HCT116 (cell line): Measurements from ENCODE around the gene TANGO6. TPM values are rescaled to one million over a fixed set of nuclear protein-coding genes. Genes with fewer than 3 reads are reported as not detected.

ENCODE experiments used
- ATAC-seq: fragments of 200-7000 bp; cut with Tn5 transposase; 2 replicates; pipeline ENCODE4 v1.9.1; 2020; ENCODE audit warnings: mild to moderate bottlenecking, moderate library complexity
- BruUV-seq: library from RNA; stranded (reverse); fragments of 400-500 nt; replicated peaks from 2 replicates; lab custom pipeline; 2021; lab: Mats Ljungman, UMichigan
- CTCF ChIA-PET: fragments of 300-600 bp; sonication (Branson Sonifier 250); formaldehyde crosslinking; loops from one replicate; lab custom pipeline; 2021; ENCODE audit warnings: antibody characterized with exemption; lab: Charles Lee
- POLR2A ChIA-PET: fragments of 300-600, 350-600 bp; sonication (Branson Sonifier 250); formaldehyde crosslinking; loops from one replicate; lab custom pipeline; 2021; ENCODE audit warnings: antibody characterized with exemption; lab: Charles Lee
- RAD21 ChIA-PET, 2 experiments: fragments of 300-600 bp; sonication (Branson Sonifier 250); formaldehyde crosslinking; loops; one replicate each; lab custom pipeline; 2023; ENCODE audit warnings: low total read pairs in 2 of 2; ENCODE audit not compliant: uncharacterized antibody in 2 of 2, unreplicated experiment in 2 of 2, low non-redundant PET in 1 of 2; lab: Charles Lee
- DNase-seq: peaks from one replicate; pipeline ENCODE4 v3.0.0-alpha.2; 2010; ENCODE audit warnings: low read depth, low spot score
- H2AFZ ChIP-seq: fragments of 200-600 bp; shearing (Covaris generic), sonication (generic); 2 replicates; pipeline ENCODE4 v1.6.1; 2017; ENCODE audit warnings: low read depth, mixed run types, mixed read lengths, antibody characterized with exemption, low read length; ENCODE audit not compliant: poor library complexity, severe bottlenecking
- H3K27ac ChIP-seq: 2 replicates; pipeline ENCODE4 v1.5.1; 2012; ENCODE audit warnings: low read depth, low read length
- H3K27me3 ChIP-seq: fragments of 200-600 bp; sonication (generic); 2 replicates; pipeline ENCODE4 v1.6.1; 2016; ENCODE audit warnings: mixed run types, low read length, mixed read lengths; ENCODE audit not compliant: insufficient read depth
- H3K36me3 ChIP-seq, 2 experiments: fragments of 200-500 bp in 1 of 2; fragments of 200-600 bp in 1 of 2; sonication (Bioruptor generic) in 1 of 2; sonication (generic) in 1 of 2; 2 replicates each; pipeline versions ENCODE4 v1.5.1 to v1.6.1; 2014 to 2016; ENCODE audit warnings: low read length in 2 of 2, inconsistent platforms in 1 of 2, mixed read lengths in 1 of 2, mixed run types in 1 of 2; ENCODE audit not compliant: insufficient read depth in 2 of 2, control insufficient read depth in 1 of 2
- H3K4me1 ChIP-seq, 2 experiments: fragments of 200-600 bp in 1 of 2; sonication (generic) in 1 of 2; 2 replicates each; pipeline versions ENCODE4 v1.5.1 to v1.6.1; 2012 to 2017; ENCODE audit warnings: low read length in 2 of 2, inconsistent platforms in 1 of 2, mild to moderate bottlenecking in 1 of 2, mixed read lengths in 1 of 2, mixed run types in 1 of 2, moderate library complexity in 1 of 2; ENCODE audit not compliant: insufficient read depth in 2 of 2, control insufficient read depth in 1 of 2
- H3K4me2 ChIP-seq: fragments of 200-600 bp; sonication (generic); 2 replicates; pipeline ENCODE4 v1.6.1; 2017; ENCODE audit warnings: mixed run types, low read length, mixed read lengths
- H3K4me3 ChIP-seq, 2 experiments: fragments of 200-600 bp in 1 of 2; sonication (generic) in 1 of 2; replicated peaks in 1 of 2; 2 replicates each; pipeline ENCODE4 v1.5.1; 2011 to 2016; ENCODE audit warnings: low read length in 2 of 2, control low read depth in 1 of 2, low read depth in 1 of 2, mild to moderate bottlenecking in 1 of 2, mixed read lengths in 1 of 2, mixed run types in 1 of 2
- H3K79me2 ChIP-seq: fragments of 200-600 bp; sonication (generic); 2 replicates; pipeline ENCODE4 v1.6.1; 2017; ENCODE audit warnings: mild to moderate bottlenecking, mixed run types, low read length, moderate library complexity, mixed read lengths; ENCODE audit not compliant: insufficient read depth
- H3K9ac ChIP-seq: fragments of 200-600 bp; sonication (generic); 2 replicates; pipeline ENCODE4 v1.6.1; 2016; ENCODE audit warnings: low read length, mixed read lengths
- H3K9me2 ChIP-seq: fragments of 200-600 bp; sonication (generic), shearing (Covaris generic); 2 replicates; pipeline ENCODE4 v1.6.1; 2017; ENCODE audit warnings: mixed run types, mild to moderate bottlenecking, moderate library complexity; ENCODE audit not compliant: insufficient read depth
- H3K9me3 ChIP-seq, 2 experiments: fragments of 200-500 bp in 1 of 2; fragments of 200-600 bp in 1 of 2; sonication (Bioruptor generic) in 1 of 2; sonication (generic) in 1 of 2; 2 replicates each; pipeline ENCODE4 v1.6.1; 2014 to 2017; ENCODE audit warnings: low read length in 2 of 2, mixed read lengths in 2 of 2, inconsistent platforms in 1 of 2, low read depth in 1 of 2, mild to moderate bottlenecking in 1 of 2, mixed run types in 1 of 2, moderate library complexity in 1 of 2; ENCODE audit not compliant: control insufficient read depth in 1 of 2, insufficient read depth in 1 of 2
- H4K20me1 ChIP-seq: fragments of 200-600 bp; sonication (generic), shearing (Covaris generic); 2 replicates; pipeline ENCODE4 v1.6.1; 2017; ENCODE audit warnings: mixed run types, mild to moderate bottlenecking, moderate library complexity; ENCODE audit not compliant: insufficient read depth
- CBX3 ChIP-seq: IDR thresholded peaks from 2 replicates; pipeline ENCODE4 v1.6.1; 2012; ENCODE audit warnings: low read depth
- EGR1 ChIP-seq: IDR thresholded peaks from 2 replicates; pipeline ENCODE4 v1.6.1; 2012; ENCODE audit warnings: low read depth
- EZH2 ChIP-seq: fragments of 200-600 bp; sonication (generic); IDR thresholded peaks from 2 replicates; pipeline ENCODE4 v1.6.1; 2017; ENCODE audit warnings: antibody characterized with exemption, mixed run types
- EZH2phosphoT487 ChIP-seq: fragments of 200-600 bp; IDR thresholded peaks from 2 replicates; pipeline ENCODE4 v1.6.1; 2018; ENCODE audit warnings: antibody characterized with exemption, borderline replicate concordance
- FOSL1 ChIP-seq: IDR thresholded peaks from 2 replicates; pipeline ENCODE4 v1.6.1; 2012; ENCODE audit warnings: low read depth
- JUND ChIP-seq: IDR thresholded peaks from 2 replicates; pipeline ENCODE4 v1.6.1; 2012
- POLR2AphosphoS5 ChIP-seq: IDR thresholded peaks from 2 replicates; pipeline ENCODE4 v1.6.1; 2011; ENCODE audit warnings: mild to moderate bottlenecking, low read depth, low read length, moderate library complexity
- RAD21 ChIP-seq: IDR thresholded peaks from 2 replicates; pipeline ENCODE4 v1.6.1; 2012; ENCODE audit warnings: low read depth, mild to moderate bottlenecking
- SP1 ChIP-seq: IDR thresholded peaks from 2 replicates; pipeline ENCODE4 v1.6.1; 2012; ENCODE audit warnings: low read depth
- SRF ChIP-seq: IDR thresholded peaks from 2 replicates; pipeline ENCODE4 v1.6.1; 2012; ENCODE audit warnings: low read depth
- TCF7L2 ChIP-seq: IDR thresholded peaks from 2 replicates; pipeline ENCODE4 v1.7.0; 2011; ENCODE audit warnings: borderline replicate concordance, inconsistent platforms; ENCODE audit not compliant: insufficient read depth, insufficient read length; ENCODE audit errors: extremely low read depth
- YY1 ChIP-seq: IDR thresholded peaks from 2 replicates; pipeline ENCODE4 v1.6.1; 2011; ENCODE audit warnings: low read length, low read depth, moderate library complexity, mild to moderate bottlenecking; ENCODE audit not compliant: insufficient replicate concordance; ENCODE audit errors: extremely low read depth
- ZFX ChIP-seq: fragments of 450-650 bp; IDR thresholded peaks from 2 replicates; pipeline ENCODE4 v1.6.1; 2017
- ZNF274 ChIP-seq: fragments of 200-500 bp; sonication (Bioruptor generic); IDR thresholded peaks from 2 replicates; pipeline ENCODE4 v1.6.1; 2014; ENCODE audit warnings: mild to moderate bottlenecking, low read depth, low read length, inconsistent platforms
- intact Hi-C: fragments of 100-400 bp; cut with micrococcal nuclease; formaldehyde crosslinking; loops from 2 replicates; pipeline ENCODE4 v1.10.0; 2022
- total RNA-seq: library from RNA; stranded (reverse); gene quantifications from one replicate; pipeline ENCODE4 v1.2.1, GENCODE V29; 2021; ENCODE audit not compliant: unreplicated experiment
- TF ChIP-seq, protein P1 (sequence below): IDR thresholded peaks from 2 replicates; pipeline ENCODE4 v1.6.1; 2012; ENCODE audit warnings: low read depth
- TF ChIP-seq, protein P2 (sequence below): IDR thresholded peaks from 2 replicates; pipeline ENCODE4 v1.6.1; 2012
- TF ChIP-seq, protein P3 (sequence below): IDR thresholded peaks from 2 replicates; pipeline ENCODE4 v1.6.1; 2011; ENCODE audit warnings: mild to moderate bottlenecking, low read length, moderate library complexity; ENCODE audit not compliant: insufficient replicate concordance; ENCODE audit errors: extremely low read depth
- TF ChIP-seq, protein P4 (sequence below): IDR thresholded peaks from 2 replicates; pipeline ENCODE4 v1.6.1; 2012

TANGO6 gene
- total RNA-seq, 1 experiment from 2014 or later = 16.4 TPM

DNA sequence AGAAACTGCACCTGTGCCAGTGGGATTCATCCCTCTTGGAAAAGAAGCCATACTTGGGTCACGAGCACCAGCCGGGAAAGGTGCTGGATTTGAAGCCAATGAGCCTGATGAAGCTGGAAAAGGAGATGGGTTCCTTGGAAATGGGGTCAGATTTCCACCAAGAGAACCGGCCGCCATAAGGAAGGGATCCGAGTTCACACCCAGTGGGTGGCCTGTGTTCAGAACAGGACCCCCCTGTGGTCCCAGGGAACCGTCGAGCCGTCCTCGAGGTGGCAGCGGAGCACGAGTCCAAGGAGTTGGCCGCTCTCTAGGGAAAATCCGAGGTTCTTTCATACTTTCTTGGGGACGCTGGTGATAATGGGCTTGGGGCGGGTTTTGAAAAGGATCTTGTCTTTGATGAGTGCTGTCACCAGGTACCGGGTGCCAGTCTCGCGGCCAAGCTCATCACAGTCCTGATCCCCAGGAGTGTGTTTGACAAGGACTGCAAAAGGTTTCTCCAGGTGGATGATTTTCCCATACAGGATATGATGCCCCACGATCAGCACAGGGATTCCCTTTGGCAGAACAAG is 276.8 kb downstream of the TANGO6 start:
- Histone ChIP-seq H3K36me3 (peaks cover 31 to 64% of the 10 kb centered on the region in 2 experiments), H3K4me3 (no peak overlapping the region), H4K20me1 (peaks cover 11% of the 10 kb centered on the region; the same call in 1 of the 2 replicates), H2AFZ (no peak overlapping the region), H3K4me2 (no peak overlapping the region), H3K9me3 (no peaks in the 10 kb centered on the region), H3K79me2 (peaks cover 57% of the 10 kb centered on the region), H3K9ac (no peak overlapping the region), H3K27ac (no peak overlapping the region), H3K9me2 (no peaks in the 10 kb centered on the region), H3K27me3 (no peaks in the 10 kb centered on the region), H3K4me1 (peaks cover 0 to 10% of the 10 kb centered on the region in 2 experiments; a peak in 2 of 4 replicates)
- ChIA-PET CTCF (no interaction called here), POLR2A (interaction anchor here (0.6 kb wide), 1 partner anchor 57 kb away, joined by 4 read pairs; no protein-coding TSS in a partner anchor), RAD21 (no interaction called here)
- ATAC-seq (no peak), DNase-seq (no peak)
- BruUV-seq = no TSS peak
- intact Hi-C loops = loop anchor here (5.0 to 10.0 kb wide), 4 partner anchors 123 to 595 kb away; no protein-coding TSS in a partner anchor
- TF ChIP-seq TCF7L2 (no peak), JUND (no peak), ZNF274 (no peak), RAD21 (no peak), EZH2phosphoT487 (no peak), EGR1 (no peak), SRF (no peak), CBX3 (no peak), SP1 (no peak), ZFX (no peak), YY1 (no peak), POLR2AphosphoS5 (no peak), FOSL1 (no peak), EZH2 (no peak)
- TF ChIP-seq, protein P1, sequence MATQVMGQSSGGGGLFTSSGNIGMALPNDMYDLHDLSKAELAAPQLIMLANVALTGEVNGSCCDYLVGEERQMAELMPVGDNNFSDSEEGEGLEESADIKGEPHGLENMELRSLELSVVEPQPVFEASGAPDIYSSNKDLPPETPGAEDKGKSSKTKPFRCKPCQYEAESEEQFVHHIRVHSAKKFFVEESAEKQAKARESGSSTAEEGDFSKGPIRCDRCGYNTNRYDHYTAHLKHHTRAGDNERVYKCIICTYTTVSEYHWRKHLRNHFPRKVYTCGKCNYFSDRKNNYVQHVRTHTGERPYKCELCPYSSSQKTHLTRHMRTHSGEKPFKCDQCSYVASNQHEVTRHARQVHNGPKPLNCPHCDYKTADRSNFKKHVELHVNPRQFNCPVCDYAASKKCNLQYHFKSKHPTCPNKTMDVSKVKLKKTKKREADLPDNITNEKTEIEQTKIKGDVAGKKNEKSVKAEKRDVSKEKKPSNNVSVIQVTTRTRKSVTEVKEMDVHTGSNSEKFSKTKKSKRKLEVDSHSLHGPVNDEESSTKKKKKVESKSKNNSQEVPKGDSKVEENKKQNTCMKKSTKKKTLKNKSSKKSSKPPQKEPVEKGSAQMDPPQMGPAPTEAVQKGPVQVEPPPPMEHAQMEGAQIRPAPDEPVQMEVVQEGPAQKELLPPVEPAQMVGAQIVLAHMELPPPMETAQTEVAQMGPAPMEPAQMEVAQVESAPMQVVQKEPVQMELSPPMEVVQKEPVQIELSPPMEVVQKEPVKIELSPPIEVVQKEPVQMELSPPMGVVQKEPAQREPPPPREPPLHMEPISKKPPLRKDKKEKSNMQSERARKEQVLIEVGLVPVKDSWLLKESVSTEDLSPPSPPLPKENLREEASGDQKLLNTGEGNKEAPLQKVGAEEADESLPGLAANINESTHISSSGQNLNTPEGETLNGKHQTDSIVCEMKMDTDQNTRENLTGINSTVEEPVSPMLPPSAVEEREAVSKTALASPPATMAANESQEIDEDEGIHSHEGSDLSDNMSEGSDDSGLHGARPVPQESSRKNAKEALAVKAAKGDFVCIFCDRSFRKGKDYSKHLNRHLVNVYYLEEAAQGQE = no peak
- TF ChIP-seq, protein P2, sequence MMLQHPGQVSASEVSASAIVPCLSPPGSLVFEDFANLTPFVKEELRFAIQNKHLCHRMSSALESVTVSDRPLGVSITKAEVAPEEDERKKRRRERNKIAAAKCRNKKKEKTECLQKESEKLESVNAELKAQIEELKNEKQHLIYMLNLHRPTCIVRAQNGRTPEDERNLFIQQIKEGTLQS = no peak
- TF ChIP-seq, protein P3, sequence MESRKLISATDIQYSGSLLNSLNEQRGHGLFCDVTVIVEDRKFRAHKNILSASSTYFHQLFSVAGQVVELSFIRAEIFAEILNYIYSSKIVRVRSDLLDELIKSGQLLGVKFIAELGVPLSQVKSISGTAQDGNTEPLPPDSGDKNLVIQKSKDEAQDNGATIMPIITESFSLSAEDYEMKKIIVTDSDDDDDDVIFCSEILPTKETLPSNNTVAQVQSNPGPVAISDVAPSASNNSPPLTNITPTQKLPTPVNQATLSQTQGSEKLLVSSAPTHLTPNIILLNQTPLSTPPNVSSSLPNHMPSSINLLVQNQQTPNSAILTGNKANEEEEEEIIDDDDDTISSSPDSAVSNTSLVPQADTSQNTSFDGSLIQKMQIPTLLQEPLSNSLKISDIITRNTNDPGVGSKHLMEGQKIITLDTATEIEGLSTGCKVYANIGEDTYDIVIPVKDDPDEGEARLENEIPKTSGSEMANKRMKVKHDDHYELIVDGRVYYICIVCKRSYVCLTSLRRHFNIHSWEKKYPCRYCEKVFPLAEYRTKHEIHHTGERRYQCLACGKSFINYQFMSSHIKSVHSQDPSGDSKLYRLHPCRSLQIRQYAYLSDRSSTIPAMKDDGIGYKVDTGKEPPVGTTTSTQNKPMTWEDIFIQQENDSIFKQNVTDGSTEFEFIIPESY = no peak
- TF ChIP-seq, protein P4, sequence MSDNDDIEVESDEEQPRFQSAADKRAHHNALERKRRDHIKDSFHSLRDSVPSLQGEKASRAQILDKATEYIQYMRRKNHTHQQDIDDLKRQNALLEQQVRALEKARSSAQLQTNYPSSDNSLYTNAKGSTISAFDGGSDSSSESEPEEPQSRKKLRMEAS = no peak
